ENCODE measurements around the gene NDUFS8. TPM values are rescaled to one million over a fixed set of nuclear protein-coding genes. Genes with fewer than 3 reads are reported as not detected.

NDUFS8 gene
- total and polyA plus RNA-seq, 2 of the 13 experiments (the other 11 are each of a cell fraction or from before 2014, with no cell fraction given): 96.7 to 158 TPM

DNA sequence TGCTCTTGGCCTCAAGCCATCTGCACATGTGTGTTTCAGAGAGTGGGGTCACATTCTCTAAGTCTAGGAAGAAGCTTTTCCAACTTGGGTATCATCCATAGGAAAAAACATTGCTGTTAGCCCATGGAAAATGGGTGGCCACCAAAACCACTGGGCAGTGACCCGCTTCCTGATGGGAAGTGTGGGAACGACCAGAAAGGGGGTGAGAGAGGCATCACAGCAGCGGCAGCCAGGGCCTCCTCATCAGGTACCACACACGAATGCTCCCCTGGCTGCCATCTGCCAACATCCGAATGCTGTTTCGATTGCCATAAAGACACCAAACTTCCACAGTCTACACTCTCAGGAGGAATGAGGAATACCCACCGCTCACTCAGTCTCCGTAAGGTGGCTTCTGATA, 50.4 kb downstream of the NDUFS8 start:
- FAIRE-seq (no peak), ATAC-seq (no peak), DNase-seq (ENCODE audit: low spot score) (no peak)
- in situ Hi-C loops (cut with HindIII; ENCODE audit: extremely low pct_ligation_motif_present, low pct_unique_long_range_greater_than_20kb): no loop called here
- peaks cover 17% of the 10 kb centered on the region; the same call in 1 of the 2 replicates for H4K20me1 ChIP-seq (ENCODE audit: insufficient read depth, low read length)
- H3K27ac ChIP-seq (ENCODE audit: extremely low read length, insufficient read depth, low read length): no peak overlapping the region
- H3K4me1 ChIP-seq (ENCODE audit: insufficient read depth, low read length): peaks cover 27% of the 10 kb centered on the region
- H3K36me3 ChIP-seq (replicated peaks in 1 of 2; ENCODE audit: control insufficient read depth in 1 of 2, insufficient read depth in 2 of 2, low read length in 2 of 2): peaks cover 25 to 72% of the 10 kb centered on the region in 2 experiments
- H3K27me3 ChIP-seq (ENCODE audit: control insufficient read depth in 1 of 2, insufficient read depth in 2 of 2, low read length in 2 of 2): no peaks in the 10 kb centered on the region
- H3K79me2 ChIP-seq (ENCODE audit: insufficient read depth, low read length): peaks cover 90% of the 10 kb centered on the region
- ChIA-PET CTCF (ENCODE audit: low intra/inter-chr PET ratio, low total read pairs) (no interaction called here), POLR2A (no interaction called here)
- no peak overlapping the region for H3K9ac ChIP-seq (ENCODE audit: insufficient read depth, low read depth, low read length)
- no peaks in the 10 kb centered on the region for H3K9me3 ChIP-seq (ENCODE audit: low read length)
- TF ChIP-seq RBM22 (optimal IDR thresholded peaks at IDR 0.05; ENCODE audit: low read length): peak; percentile 77
- no peak for TF ChIP-seq ZNF264 (CRISPR knock-in tag; IDR thresholded peaks at IDR 0.05)
- TF ChIP-seq AGO2 (optimal IDR thresholded peaks at IDR 0.05; ENCODE audit: low read depth, low read length): peak; percentile 37
- intact Hi-C loops (cut with micrococcal nuclease; ENCODE audit: unreplicated experiment): no loop called here
- 98% methylated on average over 8 of the region's 8 CpGs for WGBS (ENCODE audit: low lambda C conversion rate)
- no peak overlapping the region for H2AFZ ChIP-seq (ENCODE audit: low read length)
- no TSS peak for BruUV-seq (replicated peaks)
- H3K4me2 ChIP-seq (ENCODE audit: low read depth, low read length): no peak overlapping the region
- no peak overlapping the region for H3K4me3 ChIP-seq (replicated peaks in 1 of 3; ENCODE audit: insufficient read depth in 1 of 3, low read depth in 2 of 3, low read length in 3 of 3)

DNA sequence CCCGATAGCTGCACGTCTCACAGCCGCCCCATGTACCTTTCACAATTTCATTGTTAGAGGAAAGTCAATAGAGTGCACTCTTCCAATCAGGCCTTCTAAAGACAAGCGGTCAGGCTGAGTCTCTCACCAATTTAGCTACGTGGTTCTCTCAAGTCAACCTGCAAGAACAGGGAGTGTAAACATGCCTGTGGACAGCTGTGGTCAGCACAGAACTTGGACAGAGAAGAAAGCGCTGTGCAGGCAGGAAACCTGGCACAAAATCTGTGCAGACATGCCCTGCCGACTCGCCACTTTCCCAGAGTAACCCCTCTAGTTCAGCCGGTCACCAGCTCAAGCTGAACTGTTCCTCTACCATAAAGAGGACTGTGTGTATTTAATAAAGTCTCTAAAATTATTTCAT, 51.2 kb downstream of the NDUFS8 start:
- TF ChIP-seq RBM22 (optimal IDR thresholded peaks at IDR 0.05; ENCODE audit: low read length) (peak; percentile 72), FOXA1 (IDR thresholded peaks at IDR 0.05) (no peak), FOXA1 (CRISPR knock-in tag; IDR thresholded peaks at IDR 0.05) (peak; percentile 30; the same call in 1 of the 2 replicates), MATR3 (CRISPR knock-in tag; IDR thresholded peaks at IDR 0.05) (no peak), ZNF430 (CRISPR knock-in tag; IDR thresholded peaks at IDR 0.05) (no peak), ZNF10 (CRISPR knock-in tag; IDR thresholded peaks at IDR 0.05; ENCODE audit: borderline replicate concordance, low read depth) (no peak)
- H3K27me3 ChIP-seq (ENCODE audit: control insufficient read depth in 1 of 2, insufficient read depth in 2 of 2, low read length in 2 of 2): no peaks in the 10 kb centered on the region
- H2AFZ ChIP-seq (ENCODE audit: low read length): no peak overlapping the region
- peaks cover 20% of the 10 kb centered on the region for H3K4me1 ChIP-seq (ENCODE audit: insufficient read depth, low read length)
- H3K4me3 ChIP-seq (replicated peaks in 1 of 3; ENCODE audit: insufficient read depth in 1 of 3, low read depth in 2 of 3, low read length in 3 of 3): no peak overlapping the region
- in situ Hi-C loops (cut with HindIII; ENCODE audit: extremely low pct_ligation_motif_present, low pct_unique_long_range_greater_than_20kb): no loop called here
- H3K9ac ChIP-seq (ENCODE audit: insufficient read depth, low read depth, low read length): no peak overlapping the region
- CTCF ChIA-PET (ENCODE audit: low intra/inter-chr PET ratio, low total read pairs): no interaction called here
- no TSS peak for BruUV-seq (replicated peaks)
- no peaks in the 10 kb centered on the region for H3K9me3 ChIP-seq (ENCODE audit: low read length)
- peaks cover 9% of the 10 kb centered on the region; the same call in 1 of the 2 replicates for H4K20me1 ChIP-seq (ENCODE audit: insufficient read depth, low read length)
- no peak overlapping the region for H3K4me2 ChIP-seq (ENCODE audit: low read depth, low read length)
- intact Hi-C loops (cut with micrococcal nuclease; ENCODE audit: unreplicated experiment): no loop called here
- WGBS (ENCODE audit: low lambda C conversion rate): 97% methylated on average over 9 of the region's 9 CpGs
- no peak for FAIRE-seq
- no peak overlapping the region for H3K27ac ChIP-seq (ENCODE audit: extremely low read length, insufficient read depth, low read length)
- H3K36me3 ChIP-seq (replicated peaks in 1 of 2; ENCODE audit: control insufficient read depth in 1 of 2, insufficient read depth in 2 of 2, low read length in 2 of 2): peaks cover 25 to 66% of the 10 kb centered on the region in 2 experiments
- DNase-seq (ENCODE audit: low spot score): no peak
- H3K79me2 ChIP-seq (ENCODE audit: insufficient read depth, low read length): peaks cover 89% of the 10 kb centered on the region
- POLR2A ChIA-PET: no interaction called here
- no peak for ATAC-seq
